OCI-M1 (cell line): ENCODE measurements around the gene TCF3.
A peak's percentile ranks its signal among the peaks of the same experiment; 100 is the strongest.
"Not testable (repeated sequence)": the region's sequence is repeated elsewhere in the genome, so short reads cannot be mapped to it uniquely, and the experiment has no call there.

Experiments
- DNase-seq: peaks from one replicate; lab custom pipeline; 2025; lab: John Stamatoyannopoulos, UW

Gene TCF3

GRCh38 chr19:1652471-1653299 is at the start of gene TCF3:
TCF3 (minus strand) TSS chr19:1652615; CDS start chr19:1650248, 2,367 bp downstream.
- DNase-seq: peak; percentile 97

DNA sequence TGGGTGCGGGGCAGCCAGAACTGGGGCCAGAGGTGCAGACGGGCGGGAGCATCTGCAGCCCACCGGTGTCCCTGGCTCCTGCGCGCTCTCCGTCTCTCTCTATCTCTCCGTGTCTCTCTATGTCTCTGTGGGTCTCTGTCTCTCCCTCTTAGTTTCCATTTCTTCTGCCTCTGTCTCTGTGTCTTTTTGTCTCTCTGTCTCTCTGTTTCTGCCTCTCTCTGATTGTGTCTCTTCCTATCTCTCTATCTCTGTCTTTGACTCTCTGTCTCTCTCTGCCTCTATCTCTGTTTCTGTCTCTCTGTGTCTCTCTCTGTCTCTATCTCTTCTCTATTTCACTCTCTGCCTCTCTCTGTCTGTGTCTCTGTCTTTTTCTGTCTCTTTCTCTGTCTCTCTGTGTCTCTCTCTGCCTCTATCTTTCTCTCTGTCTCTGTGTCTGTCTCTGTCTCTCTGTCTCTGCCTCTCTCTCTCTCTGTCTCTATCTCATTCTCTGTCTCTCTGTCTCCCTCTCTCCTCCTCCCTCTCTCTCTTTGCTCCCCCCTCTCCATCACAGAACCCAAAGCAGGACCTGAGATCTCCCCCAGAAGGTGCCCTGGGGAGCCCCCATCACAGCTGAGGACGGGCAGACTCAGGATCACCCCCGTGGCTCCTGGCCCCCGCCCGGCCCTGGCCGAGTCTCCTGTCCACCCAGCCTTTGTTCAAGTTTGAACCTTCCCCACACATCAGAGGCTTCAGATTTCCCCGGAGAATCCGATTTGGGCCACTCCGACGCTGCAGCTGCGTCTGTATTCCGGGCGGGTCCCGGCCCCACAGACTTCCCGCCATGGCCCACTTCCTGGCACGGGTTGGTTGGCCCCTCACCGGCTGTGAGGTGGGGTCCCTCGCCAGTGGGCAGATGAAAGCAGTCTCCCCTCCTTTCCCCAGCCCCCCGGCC is 48.6 kb upstream of the TCF3 start:
- DNase-seq: no peak

- no peak for DNase-seq
These were observed 47.8 kb upstream of the TCF3 start for GRCh38 chr19:1699998-1700732.

DNA sequence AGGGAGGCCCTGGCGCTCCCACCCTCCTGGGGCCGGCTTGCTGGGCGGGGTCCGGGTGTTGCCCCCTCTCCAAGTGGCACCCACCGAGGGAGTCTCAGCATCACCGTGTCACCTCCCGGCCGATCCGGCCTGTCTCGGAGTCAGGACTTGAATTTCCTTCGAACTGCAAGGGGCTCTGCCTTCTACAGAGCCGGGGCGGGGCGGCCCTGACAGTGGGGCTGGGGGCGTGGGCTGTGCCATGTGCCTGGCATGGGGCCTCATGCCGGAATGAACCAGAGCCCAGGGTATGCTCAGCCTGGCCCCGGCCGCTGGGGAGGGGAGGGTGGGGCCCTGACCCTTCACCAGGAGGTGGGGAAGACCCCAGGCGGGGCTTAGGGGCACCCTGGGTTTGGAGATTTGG is 47.0 kb upstream of the TCF3 start:
- DNase-seq: no peak

GRCh38 chr19:1698636-1699035 is 46.2 kb upstream of the TCF3 start:
- DNase-seq: no peak

DNA sequence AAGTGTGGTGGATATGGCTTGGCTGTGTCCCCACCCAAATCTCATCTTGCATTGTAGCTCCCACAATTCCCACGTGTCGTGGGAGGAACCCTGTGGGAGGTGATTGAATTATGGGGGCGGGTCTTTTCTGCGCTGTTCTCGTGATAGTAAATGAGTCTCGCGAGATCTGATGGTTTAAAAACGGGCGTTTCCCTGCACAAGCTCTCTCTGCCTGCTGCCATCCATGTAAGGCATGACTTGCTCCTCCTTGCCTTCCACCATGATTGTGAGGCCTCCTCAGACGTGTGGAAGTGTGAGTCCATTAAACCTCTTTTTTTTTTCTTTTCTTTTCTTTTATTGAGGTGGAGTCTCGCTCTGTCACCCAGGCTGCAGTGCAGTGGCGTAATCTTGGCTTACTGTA is 43.1 kb upstream of the TCF3 start:
- DNase-seq: not testable (repeated sequence)

DNA sequence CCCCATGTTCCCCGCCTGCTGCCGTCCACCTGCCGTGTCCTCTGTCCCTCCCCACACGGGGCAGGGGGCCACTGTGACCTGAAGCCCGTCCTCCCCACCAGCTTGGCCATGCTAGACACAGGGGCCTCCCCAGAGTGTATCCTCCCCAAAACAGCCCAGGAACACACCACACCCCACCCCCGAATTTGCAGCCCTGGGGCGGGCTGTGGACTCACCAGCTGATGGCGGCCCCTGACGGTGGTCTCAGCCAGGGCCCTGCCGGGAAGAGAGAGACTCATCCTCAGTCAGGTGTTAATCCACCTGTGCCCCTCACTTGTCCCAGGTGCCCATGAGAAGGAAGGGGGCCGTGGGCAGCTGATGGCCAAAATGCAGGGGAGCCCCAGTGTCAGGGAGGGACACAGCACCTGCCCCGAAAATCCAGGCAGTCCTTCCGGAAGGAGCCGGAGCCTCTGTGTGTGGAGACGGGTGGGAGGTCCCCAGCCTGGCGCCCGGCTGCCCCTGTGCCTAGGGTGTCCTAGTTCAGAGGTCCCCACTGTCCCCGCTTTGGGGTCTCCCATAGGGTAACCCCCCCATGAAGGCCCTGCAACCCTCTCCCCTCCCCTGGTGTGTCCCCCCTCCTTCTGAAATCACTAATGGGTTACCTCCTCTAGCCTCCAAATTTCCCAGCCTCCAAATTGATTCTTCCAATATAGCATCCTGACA is 39.3 kb upstream of the TCF3 start:
- DNase-seq: no peak

- DNase-seq: peak; percentile 42
These were observed 38.4 kb upstream of the TCF3 start for GRCh38 chr19:1690699-1691307.

- DNase-seq: not testable (repeated sequence)
These were observed 33.4 kb upstream of the TCF3 start for GRCh38 chr19:1685785-1686184.

DNA sequence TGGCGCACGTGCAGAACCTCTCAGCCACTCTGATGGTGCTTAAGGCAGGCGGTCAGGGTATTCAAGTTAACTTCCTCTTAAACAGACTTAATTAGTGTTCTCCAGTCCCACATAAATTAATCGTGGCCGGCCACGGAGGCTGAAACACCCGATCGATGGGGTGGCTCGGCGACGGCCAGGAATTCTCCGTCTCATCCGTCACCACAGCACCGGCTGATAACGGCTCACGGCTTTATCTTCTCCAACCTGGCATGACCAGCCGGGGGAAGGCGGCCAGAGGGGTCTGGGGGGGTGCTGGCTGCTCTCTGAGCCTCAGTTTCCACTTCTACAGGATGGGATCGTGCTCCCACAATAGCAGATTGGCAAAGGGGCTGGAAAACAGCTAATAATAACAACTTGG is 32.6 kb upstream of the TCF3 start:
- DNase-seq: peak; percentile 22

DNA sequence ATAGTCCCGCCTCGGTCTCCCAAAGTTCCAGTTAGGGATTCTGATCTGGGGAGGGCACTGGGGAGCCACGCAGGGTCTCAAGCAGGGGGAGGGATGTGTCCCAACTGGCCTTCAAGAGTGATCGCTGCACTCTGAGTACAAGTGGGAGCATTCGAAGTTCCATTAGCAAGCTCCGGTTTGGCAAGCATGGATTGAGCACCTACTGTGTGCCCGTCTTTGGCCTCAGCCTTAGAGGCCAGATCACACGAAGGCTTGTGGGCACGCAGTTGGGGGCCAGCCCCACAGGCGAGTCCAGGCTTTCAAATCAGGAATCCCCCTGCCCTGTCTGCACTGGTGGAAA is 32.1 kb upstream of the TCF3 start:
- no peak for DNase-seq

DNA sequence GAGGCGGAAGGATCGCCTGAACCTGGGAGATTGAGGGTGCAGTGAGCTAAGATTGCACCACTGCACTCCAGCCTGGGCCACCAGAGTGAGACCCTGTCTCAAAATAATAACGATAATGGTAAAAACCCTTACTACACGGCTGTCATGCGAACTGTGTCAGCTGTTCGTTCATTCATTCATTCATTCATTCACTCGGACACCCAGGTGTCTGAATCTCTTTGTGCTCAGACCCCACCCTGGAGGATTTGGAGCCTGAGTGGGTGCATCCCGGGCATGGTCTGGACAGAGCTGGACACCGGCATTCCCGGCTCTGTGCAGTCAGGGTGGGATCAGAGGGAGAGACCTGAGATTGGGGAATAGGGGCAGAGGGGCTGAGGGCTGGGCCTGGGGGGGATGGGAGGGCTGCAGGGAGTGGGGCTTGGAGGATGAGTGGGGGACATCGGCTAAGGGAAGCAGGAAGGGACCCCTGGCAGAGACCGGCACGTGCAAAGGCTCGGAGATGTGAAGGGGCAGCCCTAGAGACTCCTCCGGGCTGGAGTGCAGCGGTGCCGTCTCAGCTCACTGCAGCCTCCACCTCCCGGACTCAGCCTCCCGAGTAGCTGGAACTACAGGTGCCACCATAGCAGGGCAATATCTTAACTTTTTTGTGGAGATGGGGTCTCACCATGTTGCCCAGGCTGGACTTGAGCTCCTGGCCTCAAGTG is 31.6 kb upstream of the TCF3 start:
- DNase-seq: no peak

GRCh38 chr19:1680976-1681375 is 28.6 kb upstream of the TCF3 start:
- DNase-seq: no peak

- no peak for DNase-seq
These were observed 25.7 kb upstream of the TCF3 start for GRCh38 chr19:1678073-1678472.

DNA sequence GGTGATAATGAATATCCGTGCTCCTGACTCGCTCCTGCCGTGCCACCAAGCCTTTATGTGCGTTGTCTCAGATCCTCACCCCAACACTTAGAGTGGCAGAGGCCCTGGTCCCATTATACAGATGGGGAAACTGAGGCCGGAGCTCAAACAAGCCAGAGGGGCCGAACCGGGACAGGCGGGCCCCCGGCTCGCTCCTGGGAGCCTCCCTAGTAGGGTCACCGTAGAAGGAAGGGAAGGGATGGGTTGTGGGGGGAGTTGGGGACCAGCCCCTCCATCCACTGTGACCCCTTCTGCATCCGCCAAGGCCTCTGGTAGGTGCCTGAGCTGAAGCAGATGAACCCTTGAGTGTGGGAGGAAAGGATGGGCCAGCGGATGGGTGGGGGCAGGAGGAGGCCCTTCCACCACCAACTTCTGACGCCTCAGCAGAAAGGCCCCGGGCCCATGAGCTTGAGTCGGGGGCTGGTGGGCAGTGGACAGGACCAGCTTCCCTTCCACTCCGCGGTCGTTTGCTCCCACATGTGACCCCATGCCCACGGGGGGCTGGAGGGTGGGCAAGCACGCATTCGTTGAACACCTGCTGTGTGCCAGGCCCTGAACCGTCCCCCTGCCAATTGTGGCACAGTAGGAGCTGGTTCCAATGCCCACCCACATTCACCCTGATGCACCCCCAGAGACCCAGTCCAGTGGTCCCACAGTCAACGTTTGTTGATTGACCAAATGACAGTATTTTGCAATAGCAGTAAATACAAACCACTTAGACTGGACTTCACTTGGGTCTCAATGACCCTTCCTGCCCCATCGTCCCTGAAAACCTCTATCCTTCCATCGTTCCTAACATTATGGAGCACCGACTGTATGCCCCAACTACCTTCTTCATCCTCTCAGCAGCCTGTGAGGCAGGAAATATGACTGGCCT is 24.2 kb upstream of the TCF3 start:
- DNase-seq: no peak

- DNase-seq: peak; percentile 35
These were observed 23.4 kb upstream of the TCF3 start for GRCh38 chr19:1675633-1676350.

GRCh38 chr19:1674293-1674679 is 21.9 kb upstream of the TCF3 start:
- DNase-seq: no peak

DNA sequence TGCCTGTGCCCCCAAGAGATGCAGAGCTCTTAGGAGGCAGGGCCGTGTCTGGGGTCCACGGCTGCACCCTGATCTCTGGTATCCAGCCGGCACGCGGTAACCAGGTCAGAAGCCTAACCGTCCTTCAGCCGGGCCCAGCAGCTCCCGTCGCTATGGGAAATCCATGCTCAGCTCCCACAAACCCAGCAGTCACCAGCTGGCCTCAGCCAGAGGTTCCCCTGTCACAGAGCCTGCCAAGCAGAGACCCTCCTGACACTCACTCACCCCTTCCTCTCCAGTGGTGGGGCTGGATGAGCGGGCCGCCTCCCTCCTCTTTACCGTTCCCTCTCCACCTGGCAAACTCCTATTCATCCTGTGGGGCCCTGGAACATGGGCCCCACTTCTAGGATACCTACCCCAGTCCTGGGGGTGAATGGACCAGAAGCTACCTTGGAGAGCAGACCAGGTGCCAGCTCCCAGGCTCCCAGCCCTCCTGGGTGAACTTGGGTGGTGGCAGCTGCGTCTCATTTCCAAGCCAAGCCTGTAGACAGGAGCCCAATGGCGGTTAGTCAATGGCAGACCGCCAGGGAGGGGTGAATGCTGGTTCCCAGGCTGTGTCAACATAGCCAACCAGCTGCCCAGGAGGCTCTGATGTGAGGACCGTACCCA is 21.4 kb upstream of the TCF3 start:
- peak; percentile 9 for DNase-seq
